WTC11 (cell line): ENCODE data around the gene CHTF18. TPM values are rescaled to one million over a fixed set of nuclear protein-coding genes. Genes with fewer than 3 reads are reported as not detected.

ENCODE experiments used
- ATAC-seq: fragments of 200-7000 bp; cut with Tn5 transposase; 2 replicates; pipeline ENCODE4 v1.10.0; 2021; ENCODE audit warnings: mild to moderate bottlenecking, moderate library complexity
- CTCF ChIA-PET: fragments of 300-600 bp; sonication (Branson Sonifier 250); formaldehyde crosslinking; loops from one replicate; lab custom pipeline; 2021; ENCODE audit warnings: antibody characterized with exemption; lab: Charles Lee
- POLR2A ChIA-PET: fragments of 350-600 bp; sonication (Branson Sonifier 250); formaldehyde crosslinking; loops from one replicate; lab custom pipeline; 2021; ENCODE audit warnings: antibody characterized with exemption; lab: Charles Lee
- DNase-seq: peaks from one replicate; pipeline ENCODE4 v3.0.0; 2021; ENCODE audit warnings: low spot score
- H3K27ac Mint-ChIP-seq: 2 replicates; pipeline ENCODE4 v1.8.0; 2021; ENCODE audit warnings: mixed read lengths
- H3K27me3 Mint-ChIP-seq: 2 replicates; pipeline ENCODE4 v1.8.0; 2021; ENCODE audit warnings: low read depth, mild to moderate bottlenecking, moderate library complexity, mixed read lengths
- H3K36me3 Mint-ChIP-seq: 2 replicates; pipeline ENCODE4 v1.8.0; 2021; ENCODE audit warnings: mixed read lengths
- H3K4me1 Mint-ChIP-seq: 2 replicates; pipeline ENCODE4 v1.8.0; 2022; ENCODE audit warnings: mixed read lengths
- H3K4me3 Mint-ChIP-seq: 2 replicates; pipeline ENCODE4 v1.8.0; 2021; ENCODE audit warnings: mild to moderate bottlenecking, moderate library complexity, mixed read lengths
- H3K9me3 Mint-ChIP-seq: 2 replicates; pipeline ENCODE4 v1.8.0; 2021; ENCODE audit warnings: mixed read lengths
- ATF2 ChIP-seq: sonication (generic); formaldehyde crosslinking; IDR thresholded peaks from 2 replicates; pipeline ENCODE4 v1.8.1; 2022; ENCODE audit warnings: low read depth, missing genetic modification reagents, borderline replicate concordance
- ATF6 ChIP-seq: sonication (generic); formaldehyde crosslinking; IDR thresholded peaks from 2 replicates; pipeline ENCODE4 v1.8.1; 2023; ENCODE audit warnings: mild to moderate bottlenecking, missing genetic modification reagents
- FOXJ3 ChIP-seq: sonication (generic); formaldehyde crosslinking; IDR thresholded peaks from 2 replicates; pipeline ENCODE4 v1.9.0; 2021; ENCODE audit warnings: missing genetic modification reagents, mild to moderate bottlenecking, borderline replicate concordance
- HMGA2 ChIP-seq: fragments of 250-450 bp; sonication (Bioruptor Pico); IDR thresholded peaks from 2 replicates; pipeline ENCODE4 v1.4.0; 2021; ENCODE audit warnings: mild to moderate bottlenecking, moderate library complexity
- JUN ChIP-seq: sonication (generic); formaldehyde crosslinking; IDR thresholded peaks from 2 replicates; pipeline ENCODE4 v1.8.0; 2023; ENCODE audit warnings: mild to moderate bottlenecking, missing genetic modification reagents
- MLX ChIP-seq: sonication (generic); formaldehyde crosslinking; IDR thresholded peaks from 2 replicates; pipeline ENCODE4 v1.8.1; 2023; ENCODE audit warnings: mild to moderate bottlenecking, missing genetic modification reagents, moderate library complexity
- NFATC4 ChIP-seq: fragments of 250-450 bp; sonication (Bioruptor Pico); IDR thresholded peaks from 2 replicates; pipeline ENCODE4 v1.9.0; 2021; ENCODE audit warnings: mild to moderate bottlenecking
- OVOL2 ChIP-seq: fragments of 250-450 bp; sonication (Bioruptor Pico); IDR thresholded peaks from 2 replicates; pipeline ENCODE4 v1.9.0; 2021; ENCODE audit warnings: mild to moderate bottlenecking, borderline replicate concordance
- SOX15 ChIP-seq: fragments of 250-450 bp; sonication (Bioruptor Pico); IDR thresholded peaks from 2 replicates; pipeline ENCODE4 v1.9.0; 2021; ENCODE audit warnings: mild to moderate bottlenecking
- TCF7 ChIP-seq: sonication (generic); formaldehyde crosslinking; IDR thresholded peaks from 2 replicates; pipeline ENCODE4 v1.8.0; 2022; ENCODE audit warnings: mild to moderate bottlenecking, low read depth, missing genetic modification reagents, moderate library complexity
- TEAD1 ChIP-seq: sonication (generic); formaldehyde crosslinking; IDR thresholded peaks from 2 replicates; pipeline ENCODE4 v1.8.0; 2022; ENCODE audit warnings: mild to moderate bottlenecking, missing genetic modification reagents
- ZBTB21 ChIP-seq: sonication (generic); formaldehyde crosslinking; IDR thresholded peaks from 2 replicates; pipeline ENCODE4 v1.8.1; 2023; ENCODE audit warnings: mild to moderate bottlenecking, missing genetic modification reagents, borderline replicate concordance
- ZNF121 ChIP-seq: sonication (generic); formaldehyde crosslinking; IDR thresholded peaks from 2 replicates; pipeline ENCODE4 v1.8.0; 2023; ENCODE audit warnings: missing genetic modification reagents
- ZNF396 ChIP-seq: fragments of 250-450 bp; sonication (Bioruptor Pico); IDR thresholded peaks from 2 replicates; pipeline ENCODE4 v1.8.0; 2021; ENCODE audit warnings: mild to moderate bottlenecking, moderate library complexity, borderline replicate concordance
- ZNF425 ChIP-seq: fragments of 250-450 bp; sonication (Bioruptor Pico); conservative IDR thresholded peaks from 2 replicates; pipeline ENCODE4 v1.9.0; 2021; ENCODE audit warnings: mild to moderate bottlenecking
- total RNA-seq: library from RNA; stranded (reverse); gene quantifications from 3 replicates; pipeline ENCODE4 v1.2.3, GENCODE V29; 2021
- TF ChIP-seq, protein P1 (sequence below): fragments of 200-600 bp; IDR thresholded peaks from 2 replicates; pipeline ENCODE4 v1.8.0; 2022; ENCODE audit warnings: antibody characterized with exemption
- TF ChIP-seq, protein P2 (sequence below): sonication (generic); formaldehyde crosslinking; IDR thresholded peaks from 2 replicates; pipeline ENCODE4 v1.8.1; 2022; ENCODE audit warnings: missing genetic modification reagents, borderline replicate concordance
- TF ChIP-seq, protein P3 (sequence below): sonication (generic); formaldehyde crosslinking; IDR thresholded peaks from 2 replicates; pipeline ENCODE4 v1.8.0; 2023; ENCODE audit warnings: mild to moderate bottlenecking, missing genetic modification reagents
- TF ChIP-seq, protein P4 (sequence below): sonication (generic); formaldehyde crosslinking; IDR thresholded peaks from 2 replicates; pipeline ENCODE4 v1.8.0; 2022; ENCODE audit warnings: mild to moderate bottlenecking, missing genetic modification reagents

The CHTF18 gene
- total RNA-seq, 1 experiment from 2014 or later, result 183 TPM

DNA sequence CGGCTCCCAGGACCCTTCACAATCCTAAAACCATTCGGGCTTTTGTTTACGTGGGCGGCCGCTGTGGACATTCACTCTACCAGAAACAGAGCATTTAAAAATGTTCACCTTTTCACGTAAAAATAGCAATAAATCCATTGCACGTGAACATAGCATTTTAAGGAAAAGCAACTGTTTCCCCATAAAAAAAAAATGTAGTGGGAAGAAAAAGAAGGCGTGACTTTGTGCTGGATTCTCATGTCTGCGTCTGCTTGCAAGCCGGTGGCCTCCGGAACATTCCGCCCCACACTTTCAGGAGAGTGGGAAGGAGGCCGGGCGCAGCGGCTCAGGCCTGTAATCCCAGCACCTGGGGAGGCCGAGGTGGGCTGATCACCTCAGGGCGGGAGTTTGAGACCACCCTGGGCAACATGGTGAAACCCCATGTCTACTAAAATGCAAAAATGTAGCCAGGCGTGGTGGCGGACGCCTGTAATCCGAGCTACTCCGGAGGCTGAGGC, 25.5 kb downstream of the CHTF18 start:
- Mint-ChIP-seq H3K9me3 (peaks cover 3% of the 10 kb centered on the region), H3K36me3 (no peaks in the 10 kb centered on the region), H3K27me3 (peaks cover 10% of the 10 kb centered on the region), H3K4me3 (peak overlapping the region; percentile 54), H3K27ac (no peak overlapping the region), H3K4me1 (peaks cover 4% of the 10 kb centered on the region)
- CTCF ChIA-PET, result interaction anchor here (1.1 to 4.3 kb wide), 4 partner anchors 64 to 243 kb away, joined by 3 to 33 read pairs (median 6); no protein-coding TSS in a partner anchor
- POLR2A ChIA-PET, result no interaction called here
- no peak for ATAC-seq
- TF ChIP-seq OVOL2 (no peak), TEAD1 (CRISPR knock-in tag) (no peak), ZNF396 (CRISPR knock-in tag) (no peak), JUN (CRISPR knock-in tag) (no peak), ZBTB21 (no peak), FOXJ3 (no peak), ATF2 (CRISPR knock-in tag) (no peak), NFATC4 (CRISPR knock-in tag) (no peak), MLX (CRISPR knock-in tag) (no peak), SOX15 (CRISPR knock-in tag) (no peak), TCF7 (CRISPR knock-in tag) (no peak), ZNF121 (CRISPR knock-in tag) (no peak), HMGA2 (CRISPR knock-in tag) (no peak), ATF6 (CRISPR knock-in tag) (no peak), ZNF425 (CRISPR knock-in tag) (no peak)
- TF ChIP-seq, protein P1, sequence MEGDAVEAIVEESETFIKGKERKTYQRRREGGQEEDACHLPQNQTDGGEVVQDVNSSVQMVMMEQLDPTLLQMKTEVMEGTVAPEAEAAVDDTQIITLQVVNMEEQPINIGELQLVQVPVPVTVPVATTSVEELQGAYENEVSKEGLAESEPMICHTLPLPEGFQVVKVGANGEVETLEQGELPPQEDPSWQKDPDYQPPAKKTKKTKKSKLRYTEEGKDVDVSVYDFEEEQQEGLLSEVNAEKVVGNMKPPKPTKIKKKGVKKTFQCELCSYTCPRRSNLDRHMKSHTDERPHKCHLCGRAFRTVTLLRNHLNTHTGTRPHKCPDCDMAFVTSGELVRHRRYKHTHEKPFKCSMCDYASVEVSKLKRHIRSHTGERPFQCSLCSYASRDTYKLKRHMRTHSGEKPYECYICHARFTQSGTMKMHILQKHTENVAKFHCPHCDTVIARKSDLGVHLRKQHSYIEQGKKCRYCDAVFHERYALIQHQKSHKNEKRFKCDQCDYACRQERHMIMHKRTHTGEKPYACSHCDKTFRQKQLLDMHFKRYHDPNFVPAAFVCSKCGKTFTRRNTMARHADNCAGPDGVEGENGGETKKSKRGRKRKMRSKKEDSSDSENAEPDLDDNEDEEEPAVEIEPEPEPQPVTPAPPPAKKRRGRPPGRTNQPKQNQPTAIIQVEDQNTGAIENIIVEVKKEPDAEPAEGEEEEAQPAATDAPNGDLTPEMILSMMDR, result no peak
- TF ChIP-seq, protein P2, sequence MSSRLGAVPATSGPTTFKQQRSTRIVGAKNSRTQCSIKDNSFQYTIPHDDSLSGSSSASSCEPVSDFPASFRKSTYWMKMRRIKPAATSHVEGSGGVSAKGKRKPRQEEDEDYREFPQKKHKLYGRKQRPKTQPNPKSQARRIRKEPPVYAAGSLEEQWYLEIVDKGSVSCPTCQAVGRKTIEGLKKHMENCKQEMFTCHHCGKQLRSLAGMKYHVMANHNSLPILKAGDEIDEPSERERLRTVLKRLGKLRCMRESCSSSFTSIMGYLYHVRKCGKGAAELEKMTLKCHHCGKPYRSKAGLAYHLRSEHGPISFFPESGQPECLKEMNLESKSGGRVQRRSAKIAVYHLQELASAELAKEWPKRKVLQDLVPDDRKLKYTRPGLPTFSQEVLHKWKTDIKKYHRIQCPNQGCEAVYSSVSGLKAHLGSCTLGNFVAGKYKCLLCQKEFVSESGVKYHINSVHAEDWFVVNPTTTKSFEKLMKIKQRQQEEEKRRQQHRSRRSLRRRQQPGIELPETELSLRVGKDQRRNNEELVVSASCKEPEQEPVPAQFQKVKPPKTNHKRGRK (CRISPR knock-in tag), result no peak
- TF ChIP-seq, protein P3, sequence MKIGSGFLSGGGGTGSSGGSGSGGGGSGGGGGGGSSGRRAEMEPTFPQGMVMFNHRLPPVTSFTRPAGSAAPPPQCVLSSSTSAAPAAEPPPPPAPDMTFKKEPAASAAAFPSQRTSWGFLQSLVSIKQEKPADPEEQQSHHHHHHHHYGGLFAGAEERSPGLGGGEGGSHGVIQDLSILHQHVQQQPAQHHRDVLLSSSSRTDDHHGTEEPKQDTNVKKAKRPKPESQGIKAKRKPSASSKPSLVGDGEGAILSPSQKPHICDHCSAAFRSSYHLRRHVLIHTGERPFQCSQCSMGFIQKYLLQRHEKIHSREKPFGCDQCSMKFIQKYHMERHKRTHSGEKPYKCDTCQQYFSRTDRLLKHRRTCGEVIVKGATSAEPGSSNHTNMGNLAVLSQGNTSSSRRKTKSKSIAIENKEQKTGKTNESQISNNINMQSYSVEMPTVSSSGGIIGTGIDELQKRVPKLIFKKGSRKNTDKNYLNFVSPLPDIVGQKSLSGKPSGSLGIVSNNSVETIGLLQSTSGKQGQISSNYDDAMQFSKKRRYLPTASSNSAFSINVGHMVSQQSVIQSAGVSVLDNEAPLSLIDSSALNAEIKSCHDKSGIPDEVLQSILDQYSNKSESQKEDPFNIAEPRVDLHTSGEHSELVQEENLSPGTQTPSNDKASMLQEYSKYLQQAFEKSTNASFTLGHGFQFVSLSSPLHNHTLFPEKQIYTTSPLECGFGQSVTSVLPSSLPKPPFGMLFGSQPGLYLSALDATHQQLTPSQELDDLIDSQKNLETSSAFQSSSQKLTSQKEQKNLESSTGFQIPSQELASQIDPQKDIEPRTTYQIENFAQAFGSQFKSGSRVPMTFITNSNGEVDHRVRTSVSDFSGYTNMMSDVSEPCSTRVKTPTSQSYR (CRISPR knock-in tag), result no peak
- TF ChIP-seq, protein P4, sequence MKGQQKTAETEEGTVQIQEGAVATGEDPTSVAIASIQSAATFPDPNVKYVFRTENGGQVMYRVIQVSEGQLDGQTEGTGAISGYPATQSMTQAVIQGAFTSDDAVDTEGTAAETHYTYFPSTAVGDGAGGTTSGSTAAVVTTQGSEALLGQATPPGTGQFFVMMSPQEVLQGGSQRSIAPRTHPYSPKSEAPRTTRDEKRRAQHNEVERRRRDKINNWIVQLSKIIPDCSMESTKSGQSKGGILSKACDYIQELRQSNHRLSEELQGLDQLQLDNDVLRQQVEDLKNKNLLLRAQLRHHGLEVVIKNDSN, result no peak
- DNase-seq, result no peak
